ENCODE data around the gene DSC2.

DNA sequence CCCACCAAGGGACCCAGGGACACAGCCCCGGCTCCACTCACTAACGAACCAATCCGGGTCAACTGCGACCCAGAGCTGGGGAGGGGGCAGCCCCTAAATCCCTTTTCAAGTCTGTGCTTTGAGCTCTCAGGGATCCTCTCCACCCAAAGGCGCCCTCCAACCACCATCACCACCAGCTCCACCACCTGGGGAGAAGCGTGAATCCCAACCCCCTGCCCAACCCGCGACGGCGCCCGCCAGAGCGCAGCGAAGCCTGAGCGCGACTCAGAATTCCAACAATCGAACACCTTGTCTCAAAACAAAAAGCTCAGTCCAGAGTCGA, 60.2 kb downstream of the DSC2 start:
- TF ChIP-seq, protein P1, sequence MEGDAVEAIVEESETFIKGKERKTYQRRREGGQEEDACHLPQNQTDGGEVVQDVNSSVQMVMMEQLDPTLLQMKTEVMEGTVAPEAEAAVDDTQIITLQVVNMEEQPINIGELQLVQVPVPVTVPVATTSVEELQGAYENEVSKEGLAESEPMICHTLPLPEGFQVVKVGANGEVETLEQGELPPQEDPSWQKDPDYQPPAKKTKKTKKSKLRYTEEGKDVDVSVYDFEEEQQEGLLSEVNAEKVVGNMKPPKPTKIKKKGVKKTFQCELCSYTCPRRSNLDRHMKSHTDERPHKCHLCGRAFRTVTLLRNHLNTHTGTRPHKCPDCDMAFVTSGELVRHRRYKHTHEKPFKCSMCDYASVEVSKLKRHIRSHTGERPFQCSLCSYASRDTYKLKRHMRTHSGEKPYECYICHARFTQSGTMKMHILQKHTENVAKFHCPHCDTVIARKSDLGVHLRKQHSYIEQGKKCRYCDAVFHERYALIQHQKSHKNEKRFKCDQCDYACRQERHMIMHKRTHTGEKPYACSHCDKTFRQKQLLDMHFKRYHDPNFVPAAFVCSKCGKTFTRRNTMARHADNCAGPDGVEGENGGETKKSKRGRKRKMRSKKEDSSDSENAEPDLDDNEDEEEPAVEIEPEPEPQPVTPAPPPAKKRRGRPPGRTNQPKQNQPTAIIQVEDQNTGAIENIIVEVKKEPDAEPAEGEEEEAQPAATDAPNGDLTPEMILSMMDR (IDR thresholded peaks at IDR 0.05), result no peak
- no peak for TF ChIP-seq POLR2A (IDR thresholded peaks at IDR 0.05)

Measured in uterus (tissue), 2 donors.